Measurements from ENCODE around the gene ECM1.
A peak's percentile ranks its signal among the peaks of the same experiment; 100 is the strongest.

ECM1 gene

GRCh38 chr1:150560011-150560438, 52.1 kb downstream of the ECM1 start:
- peak; percentile 69 for DNase-seq

- no peak for DNase-seq
Measured at GRCh38 chr1:150560576-150561253, 52.8 kb downstream of the ECM1 start.

- peak; percentile 98 for DNase-seq
Measured at GRCh38 chr1:150561254-150561973, 53.5 kb downstream of the ECM1 start.

- peak; percentile 97 for DNase-seq
Measured at GRCh38 chr1:150561974-150562445, 54.1 kb downstream of the ECM1 start.

- no peak for DNase-seq
Measured at GRCh38 chr1:150562446-150563339, 54.8 kb downstream of the ECM1 start.
